ENCODE data around the gene SYNJ2. TPM values are rescaled to one million over a fixed set of nuclear protein-coding genes. Genes with fewer than 3 reads are reported as not detected.

Gene SYNJ2
- total RNA-seq, 1 donor from 2014 or later, result 31.8 TPM

DNA sequence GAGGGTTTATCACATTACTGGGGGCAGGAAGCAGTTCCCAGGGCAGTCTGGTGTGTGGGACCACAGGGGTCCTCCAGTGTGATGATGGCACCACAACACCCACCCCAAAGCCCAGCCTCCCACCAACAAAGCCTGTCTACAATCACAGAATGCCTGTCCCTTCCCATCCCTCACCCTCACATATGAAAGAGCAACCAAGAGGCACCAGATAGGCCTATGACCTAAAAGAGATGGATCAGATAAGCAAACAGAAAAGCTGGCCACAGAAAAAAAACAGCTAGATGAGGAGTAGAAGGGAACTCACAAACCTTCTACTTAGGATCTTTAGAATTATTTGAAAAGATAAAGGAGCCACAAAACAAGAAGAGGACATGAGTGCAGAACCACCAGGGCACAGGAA, 132.1 kb downstream of the SYNJ2 start:
- DNase-seq (ENCODE audit: low read depth), result no peak
- no peaks in the 10 kb centered on the region for H3K4me1 ChIP-seq (ENCODE audit: insufficient read depth, low read length)
- Mint-ChIP-seq H3K27me3 (ENCODE audit: low read depth, unreplicated experiment) (no peaks in the 10 kb centered on the region), H3K36me3 (ENCODE audit: low read depth, unreplicated experiment) (peaks cover 23% of the 10 kb centered on the region), H3K4me3 (ENCODE audit: unreplicated experiment) (no peak overlapping the region), H3K9me3 (ENCODE audit: unreplicated experiment) (no peaks in the 10 kb centered on the region), H3K4me1 (ENCODE audit: low read depth, unreplicated experiment) (no peaks in the 10 kb centered on the region), H3K27ac (ENCODE audit: unreplicated experiment) (no peak overlapping the region)
- no peak for FAIRE-seq
- H3K4me3 ChIP-seq (ENCODE audit: insufficient read depth, low read depth, low read length), result no peak overlapping the region
- H3K79me2 ChIP-seq (ENCODE audit: insufficient read depth, low read length), result no peaks in the 10 kb centered on the region
- H2AFZ ChIP-seq (ENCODE audit: low read depth, low read length), result no peak overlapping the region
- no peak overlapping the region for H3K4me2 ChIP-seq (ENCODE audit: low read length)
- no peaks in the 10 kb centered on the region for H3K27me3 ChIP-seq (ENCODE audit: insufficient read depth, low read length)
- H3K9me3 ChIP-seq (ENCODE audit: insufficient read depth, low read depth, low read length), result no peaks in the 10 kb centered on the region
- H3K27ac ChIP-seq (ENCODE audit: low read depth, low read length), result no peak overlapping the region
- no peak for TF ChIP-seq EZH2 (IDR thresholded peaks at IDR 0.05; ENCODE audit: insufficient read depth, low read length)
- TF ChIP-seq, protein P1, sequence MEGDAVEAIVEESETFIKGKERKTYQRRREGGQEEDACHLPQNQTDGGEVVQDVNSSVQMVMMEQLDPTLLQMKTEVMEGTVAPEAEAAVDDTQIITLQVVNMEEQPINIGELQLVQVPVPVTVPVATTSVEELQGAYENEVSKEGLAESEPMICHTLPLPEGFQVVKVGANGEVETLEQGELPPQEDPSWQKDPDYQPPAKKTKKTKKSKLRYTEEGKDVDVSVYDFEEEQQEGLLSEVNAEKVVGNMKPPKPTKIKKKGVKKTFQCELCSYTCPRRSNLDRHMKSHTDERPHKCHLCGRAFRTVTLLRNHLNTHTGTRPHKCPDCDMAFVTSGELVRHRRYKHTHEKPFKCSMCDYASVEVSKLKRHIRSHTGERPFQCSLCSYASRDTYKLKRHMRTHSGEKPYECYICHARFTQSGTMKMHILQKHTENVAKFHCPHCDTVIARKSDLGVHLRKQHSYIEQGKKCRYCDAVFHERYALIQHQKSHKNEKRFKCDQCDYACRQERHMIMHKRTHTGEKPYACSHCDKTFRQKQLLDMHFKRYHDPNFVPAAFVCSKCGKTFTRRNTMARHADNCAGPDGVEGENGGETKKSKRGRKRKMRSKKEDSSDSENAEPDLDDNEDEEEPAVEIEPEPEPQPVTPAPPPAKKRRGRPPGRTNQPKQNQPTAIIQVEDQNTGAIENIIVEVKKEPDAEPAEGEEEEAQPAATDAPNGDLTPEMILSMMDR (IDR thresholded peaks at IDR 0.05; ENCODE audit: insufficient read depth, low read depth, low read length), result no peak
- peaks cover 5% of the 10 kb centered on the region for H3K36me3 ChIP-seq (ENCODE audit: insufficient read depth, low read length)
- no peak overlapping the region for H3K9ac ChIP-seq (ENCODE audit: low read length)
- H4K20me1 ChIP-seq (ENCODE audit: insufficient read depth, low read length), result no peaks in the 10 kb centered on the region

GRCh38 chr6:158115102-158115501, 133.4 kb downstream of the SYNJ2 start:
- Mint-ChIP-seq H3K9me3 (ENCODE audit: unreplicated experiment) (no peaks in the 10 kb centered on the region), H3K36me3 (ENCODE audit: low read depth, unreplicated experiment) (peaks cover 16% of the 10 kb centered on the region), H3K27ac (ENCODE audit: unreplicated experiment) (no peak overlapping the region), H3K4me3 (ENCODE audit: unreplicated experiment) (no peak overlapping the region), H3K27me3 (ENCODE audit: low read depth, unreplicated experiment) (no peaks in the 10 kb centered on the region), H3K4me1 (ENCODE audit: low read depth, unreplicated experiment) (no peaks in the 10 kb centered on the region)
- no peak overlapping the region for H3K4me3 ChIP-seq (ENCODE audit: insufficient read depth, low read depth, low read length)
- no peaks in the 10 kb centered on the region for H3K27me3 ChIP-seq (ENCODE audit: insufficient read depth, low read length)
- no peaks in the 10 kb centered on the region for H3K4me1 ChIP-seq (ENCODE audit: insufficient read depth, low read length)
- no peaks in the 10 kb centered on the region for H3K79me2 ChIP-seq (ENCODE audit: insufficient read depth, low read length)
- TF ChIP-seq EZH2 (IDR thresholded peaks at IDR 0.05; ENCODE audit: insufficient read depth, low read length), result no peak
- TF ChIP-seq, protein P1 (IDR thresholded peaks at IDR 0.05; ENCODE audit: insufficient read depth, low read depth, low read length), result no peak
- no peaks in the 10 kb centered on the region for H4K20me1 ChIP-seq (ENCODE audit: insufficient read depth, low read length)
- H2AFZ ChIP-seq (ENCODE audit: low read depth, low read length), result no peak overlapping the region
- DNase-seq (ENCODE audit: low read depth) (no peak), FAIRE-seq (no peak)
- no peaks in the 10 kb centered on the region for H3K9me3 ChIP-seq (ENCODE audit: insufficient read depth, low read depth, low read length)
- no peak overlapping the region for H3K27ac ChIP-seq (ENCODE audit: low read depth, low read length)
- H3K4me2 ChIP-seq (ENCODE audit: low read length), result no peak overlapping the region
- peaks cover 8% of the 10 kb centered on the region for H3K36me3 ChIP-seq (ENCODE audit: insufficient read depth, low read length)
- no peak overlapping the region for H3K9ac ChIP-seq (ENCODE audit: low read length)

- H3K27me3 ChIP-seq (ENCODE audit: insufficient read depth, low read length), result no peaks in the 10 kb centered on the region
- H3K27ac ChIP-seq (ENCODE audit: low read depth, low read length), result no peak overlapping the region
- H3K4me1 ChIP-seq (ENCODE audit: insufficient read depth, low read length), result no peaks in the 10 kb centered on the region
- no peaks in the 10 kb centered on the region for H4K20me1 ChIP-seq (ENCODE audit: insufficient read depth, low read length)
- H2AFZ ChIP-seq (ENCODE audit: low read depth, low read length), result no peak overlapping the region
- DNase-seq (ENCODE audit: low read depth), result no peak
- no peaks in the 10 kb centered on the region for H3K9me3 ChIP-seq (ENCODE audit: insufficient read depth, low read depth, low read length)
- FAIRE-seq, result no peak
- H3K4me3 Mint-ChIP-seq (ENCODE audit: unreplicated experiment), result no peak overlapping the region
- no peak overlapping the region for H3K27ac Mint-ChIP-seq (ENCODE audit: unreplicated experiment)
- H3K36me3 ChIP-seq (ENCODE audit: insufficient read depth, low read length), result peaks cover 10% of the 10 kb centered on the region
- H3K9me3 Mint-ChIP-seq (ENCODE audit: unreplicated experiment), result no peaks in the 10 kb centered on the region
- H3K27me3 Mint-ChIP-seq (ENCODE audit: low read depth, unreplicated experiment), result no peaks in the 10 kb centered on the region
- H3K4me2 ChIP-seq (ENCODE audit: low read length), result no peak overlapping the region
- H3K4me1 Mint-ChIP-seq (ENCODE audit: low read depth, unreplicated experiment), result no peaks in the 10 kb centered on the region
- no peaks in the 10 kb centered on the region for H3K79me2 ChIP-seq (ENCODE audit: insufficient read depth, low read length)
- H3K36me3 Mint-ChIP-seq (ENCODE audit: low read depth, unreplicated experiment), result peaks cover 16% of the 10 kb centered on the region
- H3K4me3 ChIP-seq (ENCODE audit: insufficient read depth, low read depth, low read length), result no peak overlapping the region
- no peak for TF ChIP-seq EZH2 (IDR thresholded peaks at IDR 0.05; ENCODE audit: insufficient read depth, low read length)
- TF ChIP-seq, protein P1 (IDR thresholded peaks at IDR 0.05; ENCODE audit: insufficient read depth, low read depth, low read length), result no peak
- no peak overlapping the region for H3K9ac ChIP-seq (ENCODE audit: low read length)
Observed at GRCh38 chr6:158115508-158115907, 133.8 kb downstream of the SYNJ2 start.

All from astrocyte (in vitro differentiated cells and primary cell).